ENCODE data around the gene DMBT1.
A peak's percentile ranks its signal among the peaks of the same experiment; 100 is the strongest.

The DMBT1 gene

DNA sequence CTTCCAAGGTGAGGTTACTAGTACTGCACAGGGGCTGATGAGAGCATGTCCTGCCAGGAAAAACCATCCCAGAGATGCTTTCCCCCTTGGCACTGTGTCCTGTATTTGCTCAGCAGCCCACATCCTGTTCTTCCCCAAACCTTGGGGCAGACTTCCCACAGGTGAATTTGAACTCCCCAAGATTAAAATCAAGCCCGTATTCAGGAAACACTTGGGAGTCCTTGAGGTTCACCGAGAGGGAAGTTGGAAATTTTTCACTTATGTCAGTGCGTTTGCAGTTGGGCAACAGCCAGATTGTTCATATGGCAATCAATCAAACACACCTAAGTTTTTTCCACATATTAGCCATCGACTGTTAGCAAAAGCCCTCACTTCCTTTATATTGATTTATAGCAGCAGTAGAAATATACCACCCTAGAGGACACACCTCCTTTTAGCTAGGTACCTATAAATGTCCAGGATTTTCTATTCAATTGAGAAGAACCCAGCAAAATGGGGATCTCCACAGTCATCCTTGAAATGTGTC is at the start of gene DMBT1:
Gene DMBT1, plus strand, starts transcription at position 476 of the 526 bp plus-strand sequence. Its CDS starts 17 bp downstream, at position 493.
- no peak for DNase-seq (ENCODE audit: low read depth in 2 of 2)

DNA sequence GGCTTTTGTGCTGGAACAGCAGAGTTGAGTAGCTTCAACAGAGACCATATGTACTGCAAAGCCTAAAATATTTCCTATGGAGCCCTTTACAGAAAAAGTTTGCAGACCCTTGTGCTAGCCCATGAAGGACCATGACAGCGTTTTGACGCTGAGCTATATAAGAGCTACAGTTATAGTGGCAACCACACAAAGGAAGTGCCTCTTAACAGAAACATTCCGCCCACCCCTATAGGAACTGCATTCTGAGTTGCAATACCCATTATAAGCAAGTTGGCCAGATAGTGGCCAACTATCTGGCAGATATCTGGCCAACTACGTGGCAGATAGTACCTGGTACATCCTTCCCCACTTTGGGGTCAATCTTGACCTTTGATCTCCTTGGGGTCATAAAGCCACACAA is 47.5 kb upstream of the DMBT1 start:
- no peak for DNase-seq (ENCODE audit: low read depth in 2 of 2)

- DNase-seq (ENCODE audit: low read depth in 2 of 2): no peak
These were observed 46.3 kb upstream of the DMBT1 start for GRCh38 chr10:122514045-122514840.

- no peak for DNase-seq (ENCODE audit: low read depth in 2 of 2)
These were observed 45.5 kb upstream of the DMBT1 start for GRCh38 chr10:122515022-122515424.

DNA sequence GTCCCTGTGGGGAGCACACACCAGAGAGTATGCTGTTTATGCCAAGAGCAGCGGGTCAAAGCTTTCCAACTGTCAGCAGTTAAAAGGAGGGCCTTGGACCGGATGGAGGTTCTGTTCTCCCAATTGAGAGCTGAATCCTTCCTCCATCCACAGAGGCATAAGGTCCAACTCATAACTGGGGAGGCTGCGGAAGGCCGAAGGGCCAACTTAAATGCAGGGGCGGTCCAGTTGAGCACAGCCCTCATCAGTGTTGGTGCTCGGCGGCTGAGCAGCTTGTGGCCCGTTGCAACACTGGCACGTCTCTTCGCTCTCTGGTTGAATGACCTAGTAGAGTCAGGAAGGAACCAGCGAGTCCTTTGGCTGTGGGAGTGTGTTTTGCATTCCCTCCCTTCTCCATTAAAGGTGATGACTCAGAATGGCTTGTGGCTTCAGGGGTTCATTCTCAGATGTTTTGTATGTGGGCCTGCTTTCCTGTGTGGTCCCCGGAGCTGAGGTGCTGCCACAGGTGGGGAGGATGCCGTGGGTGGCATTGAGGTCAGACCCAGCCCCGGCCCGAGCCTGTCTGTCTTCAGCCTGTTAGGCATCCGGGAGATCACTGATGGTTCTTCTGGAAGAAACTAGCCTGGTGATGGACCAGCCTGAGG is 44.8 kb upstream of the DMBT1 start:
- DNase-seq (ENCODE audit: low read depth in 2 of 2): peak in 1 of 2 experiments; percentile 39

DNA sequence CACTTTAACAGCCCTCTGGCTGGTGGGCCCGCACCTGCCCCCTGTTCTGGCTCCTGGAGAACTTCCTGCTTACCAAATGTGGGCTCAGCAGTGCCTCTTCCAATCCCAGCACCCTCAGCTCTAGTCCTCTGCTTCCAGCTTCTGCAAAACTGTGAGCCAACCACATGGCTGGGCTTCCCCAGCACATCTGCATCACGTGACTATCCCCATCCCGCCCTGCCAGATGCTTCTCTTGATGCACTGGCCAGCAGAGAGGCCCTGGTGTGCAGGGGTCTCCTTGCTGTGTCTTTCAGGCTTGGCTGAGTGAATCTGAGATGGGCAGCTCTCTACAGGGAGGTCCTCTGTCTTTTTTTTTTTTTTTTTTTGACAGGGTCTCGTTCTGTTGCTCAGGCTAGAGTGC is 43.8 kb upstream of the DMBT1 start:
- DNase-seq (ENCODE audit: low read depth in 2 of 2): no peak

DNA sequence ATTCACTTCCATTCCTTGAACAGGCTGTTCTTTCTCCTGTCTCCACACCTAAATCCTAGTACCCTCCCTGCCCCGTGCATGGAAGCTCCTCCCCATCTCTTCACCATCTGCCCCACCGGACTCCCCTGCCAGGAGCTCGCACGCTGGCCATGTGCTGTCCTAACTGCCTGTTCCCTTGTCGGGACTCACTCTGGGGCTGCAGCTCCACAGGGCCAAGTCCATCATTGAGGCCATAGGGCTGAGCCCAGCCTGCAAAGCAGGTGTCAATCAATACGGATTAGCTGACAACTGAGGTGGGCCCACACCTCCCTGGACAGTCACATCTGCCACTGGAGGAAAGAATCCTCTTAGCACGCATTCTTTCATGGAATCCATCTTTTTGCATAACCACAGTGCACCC is 41.4 kb upstream of the DMBT1 start:
- no peak for DNase-seq (ENCODE audit: low read depth in 2 of 2)

- DNase-seq (ENCODE audit: low read depth in 2 of 2): no peak
These were observed 40.7 kb upstream of the DMBT1 start for GRCh38 chr10:122519873-122520272.

- no peak for DNase-seq (ENCODE audit: low read depth in 2 of 2)
These were observed 39.5 kb upstream of the DMBT1 start for GRCh38 chr10:122521011-122521410.

GRCh38 chr10:122524811-122525210 is 35.7 kb upstream of the DMBT1 start:
- DNase-seq (ENCODE audit: low read depth in 2 of 2): no peak

GRCh38 chr10:122525788-122526187 is 34.8 kb upstream of the DMBT1 start:
- DNase-seq (ENCODE audit: low read depth in 2 of 2): no peak

DNA sequence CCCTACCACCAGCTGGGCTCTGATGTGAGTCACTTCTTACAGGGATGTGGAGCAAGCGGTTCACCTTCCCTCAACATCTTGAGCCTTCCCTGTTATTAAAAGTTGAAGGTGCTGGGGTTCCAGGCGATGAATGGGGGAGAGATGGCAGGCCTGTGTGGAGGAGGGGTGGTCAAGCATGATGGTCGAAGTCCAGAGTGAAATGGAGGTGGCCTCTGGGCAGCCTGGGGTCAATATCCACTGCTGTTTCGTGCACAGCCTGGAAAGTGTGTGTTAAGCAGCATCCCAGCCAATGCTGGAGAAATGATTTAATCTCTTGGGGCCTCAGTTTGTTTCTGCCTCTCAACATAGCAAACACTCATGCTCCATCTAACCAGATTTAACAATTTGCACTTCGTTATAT is 33.7 kb upstream of the DMBT1 start:
- no peak for DNase-seq (ENCODE audit: low read depth in 2 of 2)

DNA sequence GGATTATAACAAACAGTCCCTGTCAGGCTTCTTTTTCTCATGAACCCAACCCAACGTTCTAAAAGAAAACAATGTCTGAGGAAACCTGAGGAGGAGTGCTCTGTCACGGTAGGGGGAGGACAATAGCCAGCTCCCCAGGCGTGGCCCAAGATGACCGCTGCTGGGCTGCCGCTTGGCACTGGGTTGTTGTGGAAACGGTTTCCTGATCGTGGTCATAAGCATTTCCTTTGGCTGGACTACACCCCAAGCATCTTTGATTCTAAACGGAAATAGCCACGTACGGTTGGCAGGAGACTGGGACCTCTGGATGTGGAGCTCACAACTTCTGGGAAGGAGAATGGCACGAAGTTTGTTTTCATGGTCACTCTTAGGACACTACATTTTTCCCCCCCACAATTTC is 30.4 kb upstream of the DMBT1 start:
- DNase-seq (ENCODE audit: low read depth in 2 of 2): no peak

DNA sequence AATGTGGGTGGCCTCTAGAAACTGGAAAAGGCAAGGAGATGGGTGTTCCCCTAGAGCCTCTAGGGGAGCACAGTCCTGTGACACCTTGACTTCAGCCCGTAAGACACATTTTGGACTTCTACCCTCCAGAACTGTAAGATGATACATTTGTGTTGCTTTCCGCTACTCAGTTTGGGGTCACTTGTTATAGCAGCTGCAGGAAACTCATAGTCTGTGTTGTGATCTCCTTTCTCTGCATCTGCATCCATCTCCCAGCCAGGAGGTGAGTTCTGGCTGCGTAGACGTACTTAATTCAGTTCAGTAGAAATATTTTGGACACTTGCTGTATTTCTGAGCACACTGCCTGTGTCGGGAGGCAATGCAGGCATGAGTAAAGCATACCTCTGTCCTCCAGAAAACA is 29.3 kb upstream of the DMBT1 start:
- DNase-seq (ENCODE audit: low read depth in 2 of 2): no peak

DNA sequence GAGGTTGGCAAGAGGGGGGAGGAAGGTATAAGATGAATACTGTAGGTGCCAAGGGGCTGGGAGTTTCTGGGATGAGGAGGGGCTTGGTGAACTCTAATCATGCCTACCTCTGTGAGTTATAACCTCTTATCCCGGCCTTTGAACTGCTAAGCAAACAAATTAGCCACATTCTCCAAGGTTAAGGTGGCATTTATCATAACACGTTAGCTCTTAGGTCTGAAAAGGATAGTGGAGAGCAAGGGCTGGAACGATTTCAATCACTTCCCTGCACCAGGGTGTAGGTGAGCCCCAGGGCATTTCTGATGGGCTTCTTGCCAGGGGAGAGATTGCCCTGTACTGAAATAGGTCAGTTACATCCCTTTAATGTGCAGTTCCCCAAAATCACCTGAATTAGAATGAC is 28.6 kb upstream of the DMBT1 start:
- no peak for DNase-seq (ENCODE audit: low read depth in 2 of 2)

DNA sequence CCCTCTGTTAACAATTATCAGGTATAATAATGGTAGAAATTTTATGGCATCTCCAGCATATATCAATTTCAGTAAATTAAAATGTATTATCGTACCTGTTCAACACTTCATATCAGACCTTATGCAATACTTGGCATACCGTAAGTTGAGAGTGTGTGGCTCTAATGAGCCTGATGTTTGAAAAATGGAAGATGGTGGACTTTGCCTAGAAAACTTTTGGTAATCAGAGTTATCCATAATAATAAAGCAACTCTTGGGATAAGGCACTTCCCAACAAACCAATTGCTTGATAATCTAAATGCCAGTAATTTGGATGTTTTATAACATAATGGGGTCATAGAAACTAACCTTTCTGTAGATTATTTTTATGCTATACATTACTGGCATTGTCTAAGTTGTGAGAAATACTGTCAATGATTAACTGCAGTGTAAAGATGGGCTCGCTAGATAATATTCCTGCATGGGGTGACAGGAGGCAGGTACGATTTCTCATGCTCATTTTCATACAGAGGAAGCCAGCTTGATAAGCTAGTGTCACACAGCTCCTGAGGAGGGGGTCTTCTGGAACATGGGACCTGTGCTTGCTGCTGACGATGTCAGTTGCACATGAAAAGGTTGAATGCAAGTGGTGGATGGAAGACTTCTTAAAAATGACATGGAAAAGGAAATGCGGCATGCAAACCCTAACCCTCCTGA is 27.8 kb upstream of the DMBT1 start:
- DNase-seq (ENCODE audit: low read depth in 2 of 2): no peak

DNA sequence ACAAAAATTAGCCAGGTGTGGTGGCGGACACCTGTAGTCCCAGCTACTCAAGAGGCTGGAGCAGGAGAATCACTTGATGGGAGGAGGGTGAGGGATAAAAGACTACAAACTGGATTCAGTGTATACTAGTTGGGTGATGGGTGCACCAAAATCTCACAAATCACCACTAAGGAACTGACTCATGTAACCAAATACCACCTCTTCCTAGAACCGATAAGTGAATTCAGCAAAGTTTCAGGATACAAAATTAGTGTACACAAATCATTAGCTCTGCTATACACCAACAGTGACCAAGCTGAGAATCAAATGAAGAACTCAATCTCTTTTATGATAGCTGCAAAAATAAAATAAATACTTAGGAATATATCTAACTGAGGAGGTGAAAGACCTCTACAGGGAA is 23.0 kb upstream of the DMBT1 start:
- no peak for DNase-seq (ENCODE audit: low read depth in 2 of 2)

GRCh38 chr10:122541541-122542002 is 19.0 kb upstream of the DMBT1 start:
- no peak for DNase-seq (ENCODE audit: low read depth in 2 of 2)

- DNase-seq (ENCODE audit: low read depth in 2 of 2): no peak
These were observed 16.7 kb upstream of the DMBT1 start for GRCh38 chr10:122543676-122544445.

DNA sequence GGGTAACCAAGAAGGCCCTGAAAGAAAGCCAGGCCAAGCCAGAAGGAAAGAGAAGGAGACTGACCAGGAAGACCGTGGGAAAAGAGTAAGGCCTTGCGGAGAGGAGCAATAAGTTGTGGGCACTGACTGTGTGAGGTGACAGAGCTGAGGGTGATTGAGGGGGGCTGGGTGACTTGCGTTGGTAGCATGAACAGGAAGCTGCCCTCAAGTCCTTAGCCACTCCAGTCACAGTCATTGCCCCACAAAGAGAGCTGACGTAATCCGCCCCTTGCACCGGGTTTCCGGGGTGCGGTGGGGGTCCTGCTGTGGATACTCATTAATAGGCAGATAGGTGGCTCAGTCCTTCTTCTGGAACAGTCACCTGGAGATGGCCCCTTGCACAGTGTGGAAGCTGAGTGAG is 16.1 kb upstream of the DMBT1 start:
- no peak for DNase-seq (ENCODE audit: low read depth in 2 of 2)

- no peak for DNase-seq (ENCODE audit: low read depth in 2 of 2)
These were observed 14.3 kb upstream of the DMBT1 start for GRCh38 chr10:122546242-122546641.
